IPS-NIHi11 (cell line): ENCODE data around the gene PRAC1.
"Not testable (repeated sequence)": the region's sequence is repeated elsewhere in the genome, so short reads cannot be mapped to it uniquely, and the experiment has no call there.

ENCODE experiments used
- DNase-seq: peaks from one replicate; pipeline ENCODE4 v3.0.0; 2012; ENCODE audit warnings: mixed read lengths, low spot score

The PRAC1 gene

DNA sequence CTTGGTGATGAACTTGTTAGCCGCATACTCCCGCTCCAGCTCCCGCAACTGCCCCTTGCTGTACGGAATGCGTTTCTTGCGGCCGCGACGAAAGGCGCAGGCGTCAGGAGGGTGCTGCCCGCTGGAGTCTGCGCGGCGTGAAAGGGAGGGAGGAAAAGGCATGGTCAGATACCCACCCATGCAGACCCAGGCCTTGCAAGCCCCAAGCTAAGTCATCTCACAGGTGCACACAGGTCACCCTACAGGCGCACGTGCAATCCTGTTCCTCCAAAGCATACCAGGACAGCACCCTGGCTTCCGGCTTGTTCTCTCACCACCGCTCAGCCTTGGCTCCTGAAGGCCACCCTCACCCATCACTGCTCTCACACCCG lies 4.6 kb upstream of the PRAC1 start:
- DNase-seq, result no peak

DNA sequence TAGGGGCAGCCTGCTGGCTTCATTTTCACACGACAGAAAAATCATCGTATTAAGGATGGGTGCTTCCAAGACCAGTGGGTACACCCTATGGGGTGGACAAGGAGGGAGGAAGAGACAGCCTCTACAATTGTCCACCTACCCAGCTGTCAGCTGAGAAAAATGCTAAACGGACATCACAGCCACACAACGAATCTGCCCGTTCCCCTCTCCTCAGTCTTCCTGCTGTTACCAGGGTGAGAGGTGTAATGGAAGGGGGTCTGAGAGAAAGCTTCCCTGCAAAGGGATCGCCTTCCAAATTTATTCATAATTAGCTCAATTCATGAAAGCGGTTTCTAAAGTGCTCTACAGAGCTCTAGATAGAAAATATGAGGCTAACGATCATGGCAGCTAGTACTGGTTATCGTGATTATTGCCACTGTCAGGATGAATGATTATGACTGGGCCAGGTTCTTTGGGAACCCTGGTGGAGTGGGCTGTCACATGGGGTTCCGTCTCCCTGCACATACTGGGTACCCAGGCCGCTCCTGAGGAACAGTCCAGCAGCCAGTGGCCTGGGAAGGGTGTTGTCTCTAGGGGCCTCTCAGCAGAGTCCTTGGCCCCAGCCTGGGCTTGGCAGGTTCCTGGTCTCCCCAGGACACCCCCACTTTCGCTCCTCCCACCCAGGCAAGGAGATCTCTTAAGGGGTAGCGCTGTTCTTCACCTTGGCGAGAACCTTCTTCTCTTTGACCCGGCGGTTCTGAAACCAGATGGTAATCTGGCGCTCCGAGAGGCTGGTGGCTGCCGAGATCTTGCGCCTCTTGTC lies 4.0 kb upstream of the PRAC1 start:
- no peak for DNase-seq

DNA sequence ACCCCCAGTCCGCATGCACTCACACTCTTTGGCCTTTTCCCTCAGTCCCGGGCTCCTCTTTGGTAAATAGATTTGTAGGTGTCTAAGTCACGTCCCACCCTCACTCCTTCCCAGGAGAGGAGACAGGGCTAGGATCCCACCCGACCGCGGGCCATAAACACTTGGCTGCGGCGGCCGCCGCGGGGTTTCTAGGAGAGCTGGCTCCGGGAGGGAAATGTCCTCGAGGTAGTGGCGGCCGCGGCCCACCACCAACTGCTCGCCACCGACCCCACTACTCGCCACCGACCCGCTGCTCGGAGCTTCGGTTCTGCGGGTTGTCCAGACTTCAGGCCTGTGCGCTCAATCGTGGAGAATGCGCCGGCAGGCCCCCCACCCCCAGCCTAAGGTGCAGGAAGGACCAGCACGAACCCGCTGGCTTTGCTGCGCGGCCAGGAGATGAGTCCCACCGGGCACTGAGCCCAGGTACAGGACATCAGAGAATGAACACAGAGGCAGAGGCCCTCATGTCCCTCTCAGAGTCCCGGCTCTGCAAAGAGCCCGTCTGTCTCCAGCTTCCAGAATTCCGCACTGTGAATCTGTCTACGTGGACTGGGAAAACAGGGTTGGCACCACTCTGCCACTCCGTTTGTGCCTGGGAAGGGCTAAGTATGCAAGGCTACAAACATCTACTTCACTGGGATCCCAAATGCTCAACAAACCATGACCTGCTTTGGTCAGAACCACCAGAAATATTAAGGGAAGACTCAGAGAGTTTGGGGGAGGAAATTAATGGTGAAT lies 3.2 kb upstream of the PRAC1 start:
- no peak for DNase-seq

DNA sequence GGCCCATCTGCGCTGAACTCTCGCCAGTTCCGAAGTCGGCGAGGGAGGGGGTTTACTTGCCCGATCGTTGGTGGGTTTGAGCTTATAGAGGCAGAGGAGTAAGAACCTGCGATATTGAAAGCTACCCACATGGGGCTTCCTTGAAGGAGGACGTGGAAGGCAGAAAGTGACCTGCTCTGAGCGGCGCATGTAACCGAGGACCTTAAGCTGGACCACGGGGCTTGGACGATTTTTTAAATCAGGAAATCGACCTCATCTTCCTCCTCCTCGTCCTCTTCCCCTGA lies 2.6 kb upstream of the PRAC1 start:
- no peak for DNase-seq

DNA sequence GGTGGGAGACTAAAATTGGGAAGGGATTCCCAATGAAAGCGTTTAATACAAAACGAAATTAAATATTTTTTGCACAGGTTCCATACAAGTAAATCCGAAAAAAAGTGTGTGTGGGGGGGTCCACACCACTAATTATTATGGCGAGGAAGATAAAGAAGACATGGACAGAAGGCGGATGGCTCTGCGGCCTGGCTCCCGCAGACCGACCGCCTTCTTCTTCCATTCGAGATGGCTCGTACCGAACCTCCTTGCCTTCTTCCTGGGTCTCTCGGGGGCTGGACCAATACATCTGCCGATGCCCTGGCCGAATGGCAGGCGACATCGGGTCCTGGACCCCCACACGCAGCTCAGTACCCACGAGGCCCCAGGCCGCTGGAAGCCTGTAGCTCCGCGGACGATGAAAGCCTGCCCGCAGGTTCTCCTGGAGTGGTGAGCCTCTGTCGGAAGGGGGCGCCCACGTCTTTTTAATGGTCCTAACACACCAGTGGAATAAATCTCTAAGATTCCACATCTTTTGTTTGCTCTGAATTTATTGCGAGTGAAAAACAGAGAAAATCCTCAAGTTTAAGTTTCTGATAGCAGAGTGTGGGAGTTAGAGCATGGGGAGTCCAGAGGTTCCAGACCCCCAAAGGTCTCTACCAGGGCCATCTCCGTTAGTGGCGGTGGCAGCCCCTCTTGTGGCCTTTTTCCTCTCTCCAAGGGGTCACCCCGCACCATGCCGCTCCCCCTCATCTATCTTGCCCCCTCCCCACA lies 2.1 kb upstream of the PRAC1 start:
- peak; percentile 54 for DNase-seq

DNA sequence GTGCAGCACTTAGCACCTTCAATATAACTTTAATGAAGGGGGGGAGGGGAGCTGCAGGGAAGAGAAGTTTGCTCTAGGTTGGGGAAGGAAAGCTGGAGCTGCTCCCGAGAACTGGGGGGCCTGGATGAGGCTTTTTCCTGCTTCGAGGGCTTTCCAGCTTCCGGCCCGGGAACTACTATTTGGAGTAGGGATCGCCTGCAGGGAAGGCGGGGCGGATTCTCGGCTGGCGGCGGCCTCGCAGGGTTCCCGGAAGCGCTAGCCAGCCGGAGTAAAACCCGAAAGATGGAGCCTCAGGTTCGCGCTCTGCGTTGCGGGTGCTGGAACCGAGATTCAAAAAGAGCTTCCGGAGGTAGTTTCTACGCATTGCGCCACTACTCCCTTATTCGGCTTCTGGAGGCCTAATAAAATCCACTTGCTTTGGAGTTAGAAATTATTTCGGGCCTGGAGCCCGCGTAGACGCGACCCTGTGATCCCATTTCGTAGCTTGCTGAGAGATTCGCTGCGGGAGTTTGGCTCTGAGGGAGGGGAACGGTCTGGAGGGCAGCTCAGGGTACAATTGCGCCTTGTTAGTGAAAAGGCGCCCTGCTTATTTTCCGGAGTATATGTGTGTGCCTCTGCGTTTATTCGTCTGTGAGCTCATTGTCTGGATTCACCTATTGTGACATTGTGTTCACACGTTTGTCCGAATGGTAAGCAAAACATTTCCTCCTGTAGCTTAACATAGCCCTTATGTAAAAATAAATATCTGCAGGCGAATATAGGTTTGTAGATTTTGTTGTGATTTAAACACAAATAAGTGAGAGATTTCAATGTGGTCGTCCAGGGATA lies 1.3 kb upstream of the PRAC1 start:
- no peak for DNase-seq

DNA sequence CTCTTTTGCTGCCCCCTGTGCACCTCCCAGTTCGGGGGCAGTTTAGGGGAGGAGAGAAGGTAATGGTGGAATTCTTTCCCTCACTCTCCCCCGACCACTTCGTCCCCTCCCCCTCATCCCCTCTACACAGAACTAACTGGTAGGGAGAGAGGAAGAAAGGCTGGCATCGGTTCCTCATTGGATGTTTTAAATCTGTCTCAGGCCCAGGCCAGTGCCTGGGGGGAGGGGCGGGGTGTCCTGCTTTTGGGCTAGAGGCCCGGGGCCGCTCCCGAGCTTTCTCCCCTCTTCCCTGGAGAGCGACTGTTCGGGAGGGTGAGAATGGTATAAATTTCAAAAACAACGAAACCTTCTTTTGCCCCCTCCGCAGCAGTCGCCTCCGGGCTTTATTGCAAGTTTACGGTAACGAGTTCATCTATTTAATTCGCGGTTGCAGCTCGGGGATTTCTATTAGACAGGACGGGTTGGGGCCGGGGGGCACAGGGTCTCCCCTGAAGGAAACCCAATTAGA lies 651 bp upstream of the PRAC1 start, which contains the start of gene PRAC2:
Gene PRAC2, plus strand, starts transcription at position 271 of the 508 bp plus-strand sequence. CDS start 1,226 bp downstream, outside the sequence.
- DNase-seq, result no peak

DNA sequence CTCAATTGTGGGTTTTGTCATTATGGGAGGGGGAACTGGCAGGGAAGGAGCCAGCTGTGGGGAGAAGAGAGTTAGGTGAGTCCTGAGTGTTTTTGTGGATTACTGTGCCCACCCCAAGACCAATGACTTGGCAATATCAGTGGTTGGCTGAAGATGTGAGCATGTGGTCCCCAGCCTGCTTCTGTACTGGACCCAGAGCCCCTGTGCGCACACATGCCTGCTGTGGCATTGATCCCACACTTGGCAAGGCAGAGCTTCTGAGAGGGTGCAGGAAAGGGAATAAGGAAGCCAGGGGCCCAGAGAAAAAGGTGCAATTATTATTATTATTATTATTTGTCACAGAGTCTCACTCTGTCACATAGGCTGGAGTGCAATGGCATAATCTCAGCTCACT lies 1.3 kb downstream of the PRAC1 start:
- no peak for DNase-seq

DNA sequence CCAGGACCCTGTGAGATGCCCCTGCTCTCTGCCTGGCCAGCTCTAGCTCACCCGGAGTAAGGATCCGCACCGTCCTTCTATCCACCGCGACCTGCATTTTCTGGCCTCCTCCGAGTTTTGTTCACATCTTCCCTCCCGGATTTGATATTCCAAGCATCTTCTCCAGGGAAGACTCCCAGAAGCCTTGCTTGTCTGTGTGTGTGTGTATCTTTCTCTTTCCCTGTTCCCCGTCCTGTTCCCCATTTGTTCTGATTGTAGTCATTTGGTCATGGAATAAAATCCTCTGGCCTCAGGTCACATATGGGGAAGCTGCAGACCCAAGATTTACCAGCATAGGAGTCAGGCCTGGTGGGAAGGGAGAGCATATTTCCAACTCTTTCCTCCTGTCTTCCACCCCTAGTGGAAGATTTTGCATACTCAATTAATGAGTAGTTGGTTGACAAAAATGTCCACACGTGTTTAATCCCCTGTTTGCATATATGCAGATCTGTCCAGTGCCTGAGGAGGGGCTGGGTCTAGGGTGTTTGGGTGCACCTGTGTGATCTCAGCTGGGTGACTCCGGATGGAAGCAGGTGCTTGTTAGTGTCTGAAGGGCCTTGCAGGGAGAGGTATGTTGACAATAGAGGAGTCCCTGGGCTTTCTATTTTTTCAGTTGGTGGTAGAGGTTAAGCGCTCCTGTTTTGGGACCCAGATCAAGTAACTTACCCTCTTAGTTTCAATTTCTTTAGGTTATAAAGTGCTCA lies 1.9 kb downstream of the PRAC1 start:
- DNase-seq, result no peak

DNA sequence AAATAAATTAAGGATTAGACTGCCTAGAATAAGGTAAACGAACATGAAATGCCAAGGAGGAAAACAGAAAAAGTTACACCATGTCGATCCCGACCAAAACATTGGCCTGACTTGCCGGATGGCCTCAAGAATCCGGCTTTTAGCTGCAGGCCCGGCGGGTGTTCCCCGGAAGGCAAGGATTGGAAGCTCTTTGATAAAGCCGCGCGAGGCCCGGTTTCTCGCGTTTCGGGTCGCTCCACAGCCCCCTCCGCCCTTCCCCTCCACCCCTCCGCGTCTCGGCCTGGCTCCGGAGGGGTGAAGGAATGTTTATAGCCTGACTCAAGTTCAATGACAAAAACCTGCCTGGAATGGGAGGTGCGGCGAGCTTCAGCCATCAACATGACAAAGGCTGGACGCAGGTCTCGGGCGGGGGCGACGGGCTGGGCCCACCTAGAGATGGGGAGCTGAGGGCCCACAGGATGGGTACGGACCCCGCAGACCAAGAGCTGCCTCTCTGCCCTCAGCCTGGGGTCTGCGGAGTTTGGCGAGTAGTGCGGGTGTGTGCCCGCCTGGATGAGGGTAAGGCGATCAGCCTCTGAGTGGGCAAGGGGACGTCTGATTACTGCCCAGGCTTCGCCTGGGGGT lies 2.6 kb downstream of the PRAC1 start:
- peak; percentile 77 for DNase-seq

DNA sequence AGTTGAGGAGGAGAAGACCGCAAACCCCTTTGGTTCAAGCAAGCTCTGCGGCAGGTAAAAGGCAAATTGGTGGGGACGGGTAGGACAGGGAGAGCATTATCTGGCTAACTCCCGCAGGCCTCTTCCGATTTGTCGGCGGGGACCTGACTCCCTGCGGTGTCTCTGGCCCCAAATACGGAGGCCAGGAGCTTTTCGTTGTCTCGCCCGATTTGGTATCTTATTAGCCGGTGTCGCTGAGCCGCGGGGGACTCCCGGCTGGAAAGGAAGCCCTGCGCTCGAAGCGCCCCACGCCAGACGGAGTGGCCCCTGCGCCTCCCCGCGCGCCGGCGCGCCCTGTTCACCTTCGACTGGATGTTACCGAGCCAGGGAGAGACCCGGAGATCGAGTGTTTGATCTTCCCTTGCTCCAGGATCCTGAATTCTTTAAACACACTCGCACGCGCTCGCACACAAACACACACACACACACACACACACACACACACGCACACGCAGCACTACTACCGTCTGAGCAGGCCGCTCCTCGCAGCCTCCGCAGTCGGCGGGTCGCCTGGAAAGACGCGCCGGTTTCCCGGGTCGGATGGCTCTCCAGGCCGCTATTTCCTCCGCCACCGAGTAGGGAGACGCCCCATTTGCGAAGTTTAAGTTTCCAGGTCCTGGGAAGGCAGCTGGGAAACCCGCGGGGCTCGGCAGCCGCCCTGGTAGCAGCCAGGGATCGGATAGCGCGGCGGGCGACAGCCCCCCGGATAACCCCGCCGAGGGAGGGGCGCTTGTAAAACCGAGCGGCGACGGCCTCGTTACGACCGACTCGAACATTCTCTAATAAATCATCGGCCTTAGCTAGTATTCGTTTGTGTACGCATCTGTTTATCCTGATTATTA lies 3.3 kb downstream of the PRAC1 start:
- peak; percentile 35 for DNase-seq

DNA sequence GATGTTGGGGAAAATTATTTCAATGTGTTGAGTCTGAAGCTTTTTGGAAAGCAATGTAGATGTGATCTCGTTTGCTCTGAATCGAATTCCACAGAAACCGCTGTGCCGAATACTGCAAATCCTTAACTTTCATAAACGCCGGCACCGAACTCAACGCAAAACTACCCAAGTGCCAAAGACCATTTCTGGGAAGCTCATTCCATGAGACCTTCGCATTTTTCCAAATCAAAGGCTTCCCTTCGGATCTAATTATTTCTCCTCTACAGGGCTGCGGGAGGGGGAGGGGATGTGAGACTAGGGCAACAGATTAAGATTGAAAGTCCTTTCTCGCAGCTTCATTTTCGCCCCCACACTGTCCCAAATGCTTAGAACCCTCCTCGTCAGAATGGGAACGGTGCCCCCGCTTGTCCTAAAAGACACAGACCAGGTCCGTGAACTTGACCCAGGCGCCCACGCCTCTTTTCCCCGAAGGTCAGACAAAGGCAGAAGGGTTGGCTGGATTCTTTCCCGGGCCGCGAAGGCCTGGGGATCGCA lies 4.0 kb downstream of the PRAC1 start:
- DNase-seq, result no peak

DNA sequence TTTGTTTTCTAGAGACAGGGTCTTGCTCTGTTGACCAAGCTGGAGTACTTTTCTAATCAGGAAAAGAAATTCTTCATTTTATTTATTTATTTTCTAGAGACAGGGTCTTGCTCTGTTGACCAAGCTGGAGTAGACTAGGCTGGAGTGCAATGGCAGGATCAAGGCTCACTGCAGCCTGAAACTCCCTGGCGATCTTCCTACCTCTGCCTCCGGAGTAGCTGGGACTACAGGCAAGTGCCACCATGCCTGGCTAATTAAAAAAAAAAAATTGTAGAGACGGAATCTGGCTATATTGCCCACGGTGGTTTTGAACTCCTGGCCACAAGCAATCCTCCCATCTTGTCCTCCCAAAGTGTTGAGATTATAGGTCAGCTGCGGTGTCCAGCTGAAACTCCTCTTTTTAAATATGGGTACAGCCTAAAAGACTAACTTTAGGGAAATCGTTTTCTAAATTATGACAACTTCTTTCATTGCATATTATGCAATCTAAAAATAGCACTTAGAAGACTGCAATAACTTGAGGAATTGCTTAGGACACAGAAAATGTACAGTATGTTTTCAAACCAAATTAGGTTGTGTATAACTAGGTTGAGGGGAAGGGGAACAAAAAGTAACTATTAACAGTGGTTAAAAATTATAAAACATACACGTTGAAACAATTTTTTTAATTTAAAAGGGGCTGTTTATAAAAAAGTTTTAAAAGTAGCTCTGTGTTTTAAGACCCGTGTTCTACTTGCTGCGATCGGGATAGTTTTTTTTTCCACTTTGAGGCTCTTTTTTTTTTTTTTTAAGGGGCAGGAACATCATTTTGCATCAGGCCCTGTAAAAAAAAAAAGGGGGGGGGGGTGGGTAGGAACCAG lies 4.7 kb downstream of the PRAC1 start:
- DNase-seq, result no peak

DNA sequence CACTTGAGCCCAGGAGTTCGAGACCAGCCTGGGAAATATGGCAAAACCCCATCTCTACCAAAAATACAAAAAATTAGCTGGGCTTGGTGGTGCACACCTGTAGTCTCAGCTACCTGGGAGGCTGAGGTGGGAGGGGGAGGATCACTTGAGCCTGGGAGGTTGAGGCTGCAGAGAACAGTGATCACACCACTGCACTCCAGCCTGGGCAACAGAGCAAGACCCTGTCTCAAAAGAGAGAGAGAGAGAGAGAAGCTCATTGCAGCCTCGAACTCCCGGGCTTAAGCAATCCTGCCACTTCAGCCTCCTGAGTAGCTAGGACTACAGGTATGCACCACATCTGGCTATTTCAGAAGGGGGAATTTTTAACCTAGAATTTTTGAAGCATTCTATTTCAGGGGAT lies 5.8 kb downstream of the PRAC1 start:
- not testable (repeated sequence) for DNase-seq

DNA sequence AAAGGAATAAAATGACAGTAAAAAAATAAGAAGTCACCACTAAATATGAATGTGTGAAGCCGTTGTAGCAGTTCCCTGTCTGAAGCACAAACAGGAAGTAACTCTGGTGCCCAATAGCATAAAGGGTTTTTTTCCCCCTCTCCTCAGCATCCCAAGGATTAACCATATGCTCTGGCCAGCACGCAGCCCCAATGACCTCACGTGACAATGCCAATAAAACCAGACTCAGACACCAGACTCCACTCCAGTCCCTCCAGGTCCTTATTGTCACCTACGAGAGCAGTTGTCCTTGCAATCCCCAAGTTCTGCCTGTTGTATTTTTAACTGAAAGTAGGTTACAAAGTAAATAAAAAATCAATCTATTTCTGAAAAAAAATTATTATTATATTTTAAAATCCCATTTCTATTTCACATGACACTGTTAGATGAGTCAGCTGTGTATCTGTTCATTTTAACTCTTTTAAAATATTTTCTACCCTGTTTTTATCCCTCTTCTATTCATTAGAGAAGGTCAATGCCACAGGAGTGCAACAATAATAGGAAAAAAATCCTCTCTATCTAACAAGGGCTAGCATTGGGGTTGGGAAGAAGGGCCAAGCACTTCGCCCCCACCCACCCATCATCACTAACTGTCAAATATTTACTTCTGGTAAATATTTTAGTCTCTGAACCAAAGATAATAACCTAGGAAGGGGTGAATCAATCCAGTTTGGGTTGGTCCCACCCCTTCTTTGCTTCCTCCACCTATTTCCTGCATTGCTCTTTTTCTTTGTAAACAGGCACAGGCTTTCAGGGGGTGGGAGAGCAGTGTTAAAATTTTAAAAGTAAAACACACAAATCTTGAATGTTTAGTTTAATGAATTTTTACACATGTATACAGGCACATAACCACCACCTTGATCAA lies 6.6 kb downstream of the PRAC1 start:
- DNase-seq, result no peak

DNA sequence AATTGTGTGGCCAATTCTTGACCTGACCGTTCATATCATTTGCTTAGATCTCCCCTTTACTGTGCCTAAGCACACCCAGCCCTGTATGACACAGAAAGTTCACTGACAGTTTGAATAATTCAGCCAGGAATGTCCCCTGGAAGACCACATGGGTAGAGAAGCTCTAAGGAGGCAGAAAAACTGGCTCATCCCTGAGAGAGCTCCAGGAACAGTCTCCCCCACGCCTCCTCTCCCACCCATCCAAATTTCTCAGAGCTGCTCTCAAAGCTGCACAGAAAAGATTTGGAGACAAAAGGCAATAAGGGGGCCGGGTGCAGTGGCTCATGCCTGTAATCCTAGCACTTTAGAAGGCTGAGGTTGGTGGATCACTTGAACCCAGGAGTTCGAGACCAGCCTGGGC lies 11.2 kb downstream of the PRAC1 start:
- peak; percentile 6 for DNase-seq
